CD1c-positive myeloid dendritic cell (primary cell): Measurements from ENCODE around the gene SMCO2.

Source experiments
- DNase-seq: peaks from one replicate; pipeline ENCODE4 v3.0.0-alpha.2; 2016; ENCODE audit errors: extremely low spot score

Gene SMCO2

GRCh38 chr12:27499377-27499776 is 52.8 kb downstream of the SMCO2 start:
- no peak for DNase-seq

GRCh38 chr12:27500546-27500945 is 54.0 kb downstream of the SMCO2 start:
- no peak for DNase-seq

- DNase-seq = no peak
Observed at GRCh38 chr12:27502021-27502435, 55.5 kb downstream of the SMCO2 start.

- no peak for DNase-seq
Observed at GRCh38 chr12:27504507-27504906, 58.0 kb downstream of the SMCO2 start.

- no peak for DNase-seq
Observed at GRCh38 chr12:27505109-27505508, 58.6 kb downstream of the SMCO2 start.

GRCh38 chr12:27505761-27506160 is 59.2 kb downstream of the SMCO2 start:
- no peak for DNase-seq

- no peak for DNase-seq
Observed at GRCh38 chr12:27506645-27507189, 60.2 kb downstream of the SMCO2 start.

- no peak for DNase-seq
Observed at GRCh38 chr12:27508736-27509431, 62.3 kb downstream of the SMCO2 start.

- no peak for DNase-seq
Observed at GRCh38 chr12:27511031-27511722, 64.6 kb downstream of the SMCO2 start.

- DNase-seq = no peak
Observed at GRCh38 chr12:27511723-27512045, 65.1 kb downstream of the SMCO2 start.

GRCh38 chr12:27513155-27513824 is 66.8 kb downstream of the SMCO2 start:
- DNase-seq = no peak

GRCh38 chr12:27515671-27516070 is 69.1 kb downstream of the SMCO2 start:
- no peak for DNase-seq

- DNase-seq = no peak
Observed at GRCh38 chr12:27516625-27517024, 70.1 kb downstream of the SMCO2 start.

GRCh38 chr12:27517546-27517945 is 71.0 kb downstream of the SMCO2 start:
- no peak for DNase-seq

GRCh38 chr12:27517961-27518665 is 71.6 kb downstream of the SMCO2 start:
- no peak for DNase-seq

- no peak for DNase-seq
Observed at GRCh38 chr12:27521066-27521465, 74.5 kb downstream of the SMCO2 start.

- no peak for DNase-seq
Observed at GRCh38 chr12:27521981-27522380, 75.4 kb downstream of the SMCO2 start.

- no peak for DNase-seq
Observed at GRCh38 chr12:27523305-27523641, 76.7 kb downstream of the SMCO2 start.

- peak; percentile 98 for DNase-seq
Observed at GRCh38 chr12:27523642-27524493, 77.3 kb downstream of the SMCO2 start, which contains the start of gene PPFIBP1. TSS of gene PPFIBP1 (plus strand) at chr12:27524206. CDS start at chr12:27633397, 109,191 bp downstream.

GRCh38 chr12:27524494-27524835 is 77.9 kb downstream of the SMCO2 start:
- no peak for DNase-seq
